Endometrium (tissue), 2 donors: ENCODE results near the gene TOX2.

Source experiments
- FAIRE-seq: peaks from 2 replicates; lab custom pipeline; 2012; peaks lifted over from hg19 to GRCh38; lab: Jason Lieb, UNC
- donor health status: control.
- donor health status: control.

The TOX2 gene

GRCh38 chr20:43940518-43941225, 26.0 kb downstream of the TOX2 start:
- no peak for FAIRE-seq

DNA sequence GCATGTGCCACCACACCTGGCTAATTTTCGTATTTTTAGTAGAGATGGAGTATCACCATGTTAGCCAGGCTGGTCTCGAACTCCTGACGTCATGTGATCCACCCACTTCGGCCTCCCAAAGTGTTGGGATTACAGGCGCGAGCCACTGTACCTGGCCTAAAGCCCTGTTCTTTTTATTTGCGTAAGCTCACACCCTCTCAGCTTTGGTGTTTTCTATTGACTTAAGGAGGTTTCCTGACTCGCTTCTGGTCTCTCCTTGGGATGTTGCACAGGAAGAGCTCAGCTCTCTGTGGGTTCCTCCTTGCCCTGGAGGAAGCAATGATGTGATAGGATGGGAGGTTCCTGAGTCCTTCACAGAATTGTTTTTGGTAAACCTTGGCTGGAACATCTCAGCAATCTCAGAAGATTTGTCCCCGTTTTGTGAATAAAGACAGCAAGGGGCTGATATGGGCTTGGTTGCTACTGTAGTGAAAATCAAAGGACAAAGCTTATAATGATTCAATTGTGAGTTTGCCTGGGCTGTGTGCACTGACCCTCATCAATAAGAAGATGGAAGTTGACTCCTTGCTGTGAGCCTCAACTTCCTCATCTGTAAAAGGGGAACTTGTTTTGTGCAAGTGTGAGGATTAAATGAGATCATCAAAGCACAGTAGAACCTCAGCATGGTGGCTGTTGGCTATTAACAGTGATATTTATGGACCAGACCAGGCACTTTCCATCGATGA, 27.0 kb downstream of the TOX2 start:
- FAIRE-seq: no peak

DNA sequence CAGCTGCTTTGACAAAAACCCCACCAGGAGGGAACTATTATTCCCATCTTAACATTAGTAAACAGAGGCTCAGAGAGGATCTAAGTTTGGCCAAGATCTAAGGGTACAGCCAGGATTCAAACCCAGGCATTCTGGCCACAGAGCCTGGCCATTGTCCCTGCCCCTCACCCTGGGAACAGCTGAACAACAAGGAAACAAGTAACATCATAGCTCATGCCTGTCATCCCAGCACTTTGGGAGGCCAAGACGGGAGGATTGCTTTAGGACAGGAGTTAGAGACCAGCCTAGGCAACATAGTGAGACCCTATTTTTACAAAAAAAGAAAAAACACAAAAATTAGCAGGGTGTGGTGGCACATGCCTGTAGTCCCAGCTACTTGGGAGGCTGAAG, 27.5 kb downstream of the TOX2 start:
- FAIRE-seq: no peak

- FAIRE-seq: no peak
Observed at GRCh38 chr20:43942667-43943285, 28.1 kb downstream of the TOX2 start.

DNA sequence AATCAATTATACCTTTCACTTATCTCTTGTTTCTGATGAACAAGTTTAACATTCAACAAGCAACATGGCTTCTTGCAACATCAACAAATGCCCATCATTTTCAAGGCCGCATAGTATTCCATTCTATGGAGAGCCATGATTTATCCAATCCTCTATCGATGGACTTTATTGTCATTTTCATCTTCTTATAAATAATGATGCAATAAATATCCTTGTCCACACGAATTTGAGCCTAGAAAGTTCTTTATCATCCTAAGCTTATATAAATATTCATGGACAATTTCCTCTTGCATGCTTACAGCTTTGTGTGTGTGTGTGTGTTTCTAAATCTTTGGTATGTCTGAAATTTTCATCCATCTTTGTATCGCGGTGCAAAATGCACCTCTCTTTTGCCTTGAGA, 29.1 kb downstream of the TOX2 start:
- FAIRE-seq: no peak

- no peak for FAIRE-seq
Observed at GRCh38 chr20:43944653-43945235, 30.1 kb downstream of the TOX2 start.

DNA sequence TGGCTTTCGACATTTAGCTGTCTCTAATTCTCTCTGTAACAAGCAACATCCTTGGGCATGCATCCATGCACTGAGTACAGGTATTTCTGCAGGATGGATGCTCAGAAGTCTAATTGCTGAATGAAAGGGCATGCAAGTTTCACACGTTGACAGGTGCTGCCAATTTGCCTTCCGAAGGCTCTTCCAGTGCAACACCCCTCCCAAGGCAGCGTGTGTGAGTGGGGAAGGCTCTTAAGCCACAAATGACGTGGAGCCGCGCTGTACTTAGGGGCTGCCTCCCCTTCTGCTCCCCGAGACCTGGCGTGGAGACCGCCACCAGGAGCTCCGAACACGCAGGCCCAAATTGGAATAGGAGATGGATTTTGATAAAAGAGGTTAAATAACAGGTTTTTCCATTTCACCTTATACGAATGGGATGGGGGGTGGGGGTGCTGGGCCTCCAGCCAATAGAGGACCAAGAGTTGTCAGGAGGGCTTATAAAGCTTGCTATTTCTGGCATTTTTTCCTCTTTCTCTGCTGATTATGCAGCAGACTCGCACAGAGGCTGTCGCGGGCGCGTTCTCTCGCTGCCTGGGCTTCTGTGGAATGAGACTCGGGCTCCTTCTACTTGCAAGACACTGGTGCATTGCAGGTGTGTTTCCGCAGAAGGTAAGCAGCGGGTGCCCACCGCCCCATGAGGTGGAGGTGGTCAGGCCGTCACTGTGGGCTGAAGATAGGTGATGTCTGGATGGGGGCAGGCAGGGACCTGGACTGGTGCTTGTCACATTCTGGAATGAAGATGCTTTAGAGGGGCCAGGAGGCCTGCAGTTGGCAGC, 30.9 kb downstream of the TOX2 start:
- no peak for FAIRE-seq

DNA sequence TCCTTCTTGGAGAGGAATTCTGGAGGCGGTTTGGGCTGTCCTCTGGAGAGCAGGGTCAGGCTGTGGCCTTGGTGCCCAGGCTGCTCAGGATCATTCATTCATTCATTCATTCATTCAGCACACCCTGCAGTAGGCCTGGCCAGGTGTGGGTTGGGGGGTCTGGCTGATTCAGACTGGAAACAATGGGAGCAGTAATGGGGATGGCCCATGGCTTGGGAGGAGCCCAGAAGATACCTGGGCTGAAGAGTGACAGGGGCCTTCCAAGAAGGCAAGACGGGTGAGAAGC, 31.5 kb downstream of the TOX2 start:
- no peak for FAIRE-seq

DNA sequence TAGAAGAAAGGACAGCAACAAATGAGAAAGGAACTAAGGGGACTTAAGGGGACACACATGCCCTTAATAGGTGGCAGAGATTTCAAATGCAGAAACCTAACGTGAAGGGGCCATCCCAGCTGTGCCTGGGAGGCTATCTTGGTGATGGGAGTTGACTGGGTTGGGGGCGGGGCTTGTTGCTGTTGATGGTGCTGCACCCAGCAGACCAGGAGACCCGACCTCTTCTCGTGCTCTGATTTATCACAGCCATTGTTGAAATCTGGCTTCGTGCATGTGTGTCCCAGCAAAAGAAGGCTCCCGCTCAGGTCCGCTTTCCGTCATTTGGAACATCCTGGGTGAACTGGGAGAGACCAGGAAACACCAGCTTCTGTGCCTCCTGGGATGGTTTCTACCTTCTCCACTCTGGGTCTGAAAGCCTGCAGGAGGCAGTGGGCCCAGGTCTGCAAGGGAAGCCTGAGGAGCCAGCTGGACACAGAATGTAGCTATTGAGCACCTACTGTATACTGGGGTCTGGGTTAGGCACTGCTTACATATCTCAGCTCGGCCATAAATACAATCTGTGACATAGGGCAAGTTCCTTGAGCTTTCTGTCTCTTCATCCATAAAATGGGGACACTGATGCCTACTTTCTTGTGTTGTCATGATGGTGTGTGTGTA, 32.1 kb downstream of the TOX2 start:
- no peak for FAIRE-seq

- FAIRE-seq: no peak
Observed at GRCh38 chr20:43947316-43947710, 32.7 kb downstream of the TOX2 start.

GRCh38 chr20:43948455-43948854, 33.8 kb downstream of the TOX2 start:
- no peak for FAIRE-seq

DNA sequence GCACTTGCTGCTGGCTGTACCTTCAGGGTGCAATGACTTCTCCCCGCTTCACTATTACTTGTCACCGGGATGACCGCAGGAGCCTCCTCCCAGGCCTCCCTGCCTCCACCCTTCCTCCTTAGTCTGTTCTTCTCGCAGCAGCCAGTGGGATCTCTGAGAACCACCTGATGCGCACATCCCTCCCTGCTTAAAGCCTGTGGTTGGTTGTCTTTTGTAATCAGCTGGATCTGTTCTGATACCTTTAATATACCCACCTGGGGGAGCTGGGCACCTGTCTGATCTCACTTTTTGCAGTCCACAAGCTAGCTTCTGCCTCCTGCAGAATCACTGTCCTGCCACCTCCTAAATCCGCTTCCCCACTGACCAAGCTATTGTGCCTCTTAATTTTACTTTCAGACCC, 34.6 kb downstream of the TOX2 start:
- no peak for FAIRE-seq

- no peak for FAIRE-seq
Observed at GRCh38 chr20:43949741-43950618, 35.3 kb downstream of the TOX2 start.

GRCh38 chr20:43953919-43954592, 39.4 kb downstream of the TOX2 start:
- FAIRE-seq: no peak

- no peak for FAIRE-seq
Observed at GRCh38 chr20:43954704-43955061, 40.0 kb downstream of the TOX2 start.

DNA sequence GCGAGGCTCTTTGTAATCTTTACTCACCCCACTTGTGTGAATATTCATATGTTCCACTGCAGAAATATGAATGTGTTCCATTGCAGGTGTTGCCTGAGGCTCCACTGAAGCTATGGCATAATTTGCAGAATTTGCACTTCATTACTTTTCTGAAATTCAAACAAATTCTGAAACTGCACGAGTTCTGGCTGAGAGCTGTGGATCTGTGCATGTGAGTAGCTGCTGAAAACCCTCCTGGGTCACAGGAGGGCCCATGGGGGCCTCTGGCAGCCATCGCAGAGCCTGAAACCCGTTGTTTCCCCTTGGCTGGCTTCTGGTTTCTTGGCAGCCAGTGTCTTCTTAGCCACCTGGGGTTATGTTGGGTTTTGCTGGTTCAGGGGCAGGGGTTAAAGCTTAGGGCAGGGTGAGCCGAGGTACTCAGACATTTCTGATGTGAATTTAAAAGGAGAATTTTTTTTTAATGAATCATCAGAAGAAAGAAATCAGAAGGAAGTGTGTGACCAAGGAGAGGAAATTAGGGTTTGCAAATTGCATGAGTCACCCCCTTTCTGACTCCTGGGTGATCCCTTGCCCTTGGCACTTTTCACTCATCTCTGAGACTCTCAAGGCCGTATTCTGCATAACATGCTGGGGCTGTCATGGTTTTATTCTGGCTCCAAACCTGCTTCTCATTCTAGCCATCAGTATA, 40.6 kb downstream of the TOX2 start:
- FAIRE-seq: no peak

DNA sequence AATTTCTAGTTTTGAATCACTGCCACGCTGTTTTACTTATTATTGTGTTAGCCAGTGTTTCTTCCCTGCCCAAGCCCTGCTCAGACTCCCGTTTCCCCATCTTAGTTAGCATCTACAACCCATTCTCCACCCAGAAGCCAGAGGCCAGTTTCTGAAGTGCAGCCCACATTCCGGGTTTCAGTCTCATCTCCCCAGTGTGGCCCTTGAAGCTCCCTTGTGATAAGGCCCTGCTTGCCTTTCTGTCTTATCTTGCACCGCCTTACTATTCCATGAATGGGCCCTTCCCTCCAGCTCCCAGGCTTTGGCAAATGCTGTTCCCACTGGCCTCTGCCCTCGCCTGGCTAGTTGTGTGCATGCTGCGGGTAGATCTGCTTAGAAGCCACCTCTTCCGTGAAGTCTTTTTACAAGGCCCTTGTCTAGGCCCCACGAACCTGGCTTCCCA, 41.1 kb downstream of the TOX2 start:
- no peak for FAIRE-seq

GRCh38 chr20:43957392-43957791, 42.7 kb downstream of the TOX2 start:
- no peak for FAIRE-seq

- no peak for FAIRE-seq
Observed at GRCh38 chr20:43958626-43959025, 44.0 kb downstream of the TOX2 start.
